GM15510 (cell line): ENCODE data around the gene ACSF2.

Experiments
- POLR2A ChIP-seq: IDR thresholded peaks from 3 replicates; pipeline ENCODE4 v1.6.1; 2011; ENCODE audit warnings: borderline replicate concordance; ENCODE audit not compliant: insufficient read length; ENCODE audit errors: extremely low read depth

Gene ACSF2

GRCh38 chr17:50487213-50488096 is 61.4 kb downstream of the ACSF2 start:
- TF ChIP-seq POLR2A: no peak

- no peak for TF ChIP-seq POLR2A
These were observed 62.9 kb downstream of the ACSF2 start for GRCh38 chr17:50488880-50489279.

GRCh38 chr17:50491505-50491904 is 65.5 kb downstream of the ACSF2 start:
- no peak for TF ChIP-seq POLR2A

GRCh38 chr17:50492214-50492613 is 66.2 kb downstream of the ACSF2 start:
- no peak for TF ChIP-seq POLR2A

- no peak for TF ChIP-seq POLR2A
These were observed 67.7 kb downstream of the ACSF2 start for GRCh38 chr17:50493744-50494143.

- TF ChIP-seq POLR2A: no peak
These were observed 69.3 kb downstream of the ACSF2 start for GRCh38 chr17:50495217-50495823.

- no peak for TF ChIP-seq POLR2A
These were observed 69.9 kb downstream of the ACSF2 start for GRCh38 chr17:50495918-50496317.

GRCh38 chr17:50498021-50498874 is 72.2 kb downstream of the ACSF2 start:
- TF ChIP-seq POLR2A: no peak

GRCh38 chr17:50499270-50499669 is 73.3 kb downstream of the ACSF2 start:
- TF ChIP-seq POLR2A: no peak

GRCh38 chr17:50499721-50500120 is 73.7 kb downstream of the ACSF2 start:
- TF ChIP-seq POLR2A: no peak

- TF ChIP-seq POLR2A: no peak
These were observed 75.0 kb downstream of the ACSF2 start for GRCh38 chr17:50501054-50501453.

- no peak for TF ChIP-seq POLR2A
These were observed 76.4 kb downstream of the ACSF2 start for GRCh38 chr17:50502301-50502990.

GRCh38 chr17:50505591-50506130 is 79.6 kb downstream of the ACSF2 start:
- no peak for TF ChIP-seq POLR2A

- no peak for TF ChIP-seq POLR2A
These were observed 80.3 kb downstream of the ACSF2 start for GRCh38 chr17:50506298-50506697.
